ENCODE data around the gene HOXC9.

Gene HOXC9

GRCh38 chr12:53973236-53974042 lies 26.5 kb upstream of the HOXC9 start:
- no peak for DNase-seq (ENCODE audit: low read depth)
- H3K4me3 ChIP-seq (ENCODE audit: low read depth, low read length): no peak overlapping the region
- TF ChIP-seq CTCF (IDR thresholded peaks at IDR 0.05; ENCODE audit: insufficient read depth, low read depth, low read length, missing control alignments): no peak

- TF ChIP-seq CTCF (IDR thresholded peaks at IDR 0.05; ENCODE audit: insufficient read depth, low read depth, low read length, missing control alignments): no peak
- DNase-seq (ENCODE audit: low read depth): peak; percentile 22
- H3K4me3 ChIP-seq (ENCODE audit: low read depth, low read length): peak within 1 kb of the TSS; percentile 43
These were observed 25.6 kb upstream of the HOXC9 start, which contains the start of gene HOTAIR for GRCh38 chr12:53974084-53975063. TSS of gene HOTAIR (minus strand) at chr12:53974954.

GRCh38 chr12:53975064-53975471 lies 24.9 kb upstream of the HOXC9 start:
- peak overlapping the region; percentile 43 for H3K4me3 ChIP-seq (ENCODE audit: low read depth, low read length)
- peak; percentile 60 for DNase-seq (ENCODE audit: low read depth)
- TF ChIP-seq CTCF (IDR thresholded peaks at IDR 0.05; ENCODE audit: insufficient read depth, low read depth, low read length, missing control alignments): no peak

- H3K4me3 ChIP-seq (ENCODE audit: low read depth, low read length): peak overlapping the region; percentile 1; the same call in 1 of the 2 replicates
- no peak for DNase-seq (ENCODE audit: low read depth)
- TF ChIP-seq CTCF (IDR thresholded peaks at IDR 0.05; ENCODE audit: insufficient read depth, low read depth, low read length, missing control alignments): no peak
These were observed 24.3 kb upstream of the HOXC9 start for GRCh38 chr12:53975479-53976152.

GRCh38 chr12:53976172-53976822 lies 23.7 kb upstream of the HOXC9 start:
- DNase-seq (ENCODE audit: low read depth): no peak
- no peak for TF ChIP-seq CTCF (IDR thresholded peaks at IDR 0.05; ENCODE audit: insufficient read depth, low read depth, low read length, missing control alignments)
- no peak overlapping the region for H3K4me3 ChIP-seq (ENCODE audit: low read depth, low read length)
